Measurements from ENCODE around the gene CD68.
A peak's percentile ranks its signal among the peaks of the same experiment; 100 is the strongest.
"Not testable (repeated sequence)": the region's sequence is repeated elsewhere in the genome, so short reads cannot be mapped to it uniquely, and the experiment has no call there.

The CD68 gene

DNA sequence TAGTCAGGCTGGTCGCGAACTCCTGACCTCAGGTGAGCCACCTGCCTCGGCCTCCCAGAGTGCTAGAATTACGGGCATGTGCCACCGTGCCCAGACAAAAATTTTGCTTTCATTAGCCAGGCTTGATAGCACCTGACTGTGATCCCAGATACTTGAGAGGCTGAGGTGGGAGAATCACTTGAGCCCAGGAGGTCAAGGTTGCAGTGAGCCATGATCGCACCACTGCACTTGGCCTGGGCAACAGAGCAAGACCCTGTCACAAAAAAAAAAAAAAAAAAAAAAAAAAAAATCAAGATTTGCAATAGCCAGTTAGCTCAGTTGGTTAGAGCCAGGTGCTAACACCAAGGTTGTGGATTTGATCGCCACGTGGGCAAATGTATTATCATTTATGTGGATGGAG, 41.4 kb downstream of the CD68 start:
- TF ChIP-seq, protein P1, sequence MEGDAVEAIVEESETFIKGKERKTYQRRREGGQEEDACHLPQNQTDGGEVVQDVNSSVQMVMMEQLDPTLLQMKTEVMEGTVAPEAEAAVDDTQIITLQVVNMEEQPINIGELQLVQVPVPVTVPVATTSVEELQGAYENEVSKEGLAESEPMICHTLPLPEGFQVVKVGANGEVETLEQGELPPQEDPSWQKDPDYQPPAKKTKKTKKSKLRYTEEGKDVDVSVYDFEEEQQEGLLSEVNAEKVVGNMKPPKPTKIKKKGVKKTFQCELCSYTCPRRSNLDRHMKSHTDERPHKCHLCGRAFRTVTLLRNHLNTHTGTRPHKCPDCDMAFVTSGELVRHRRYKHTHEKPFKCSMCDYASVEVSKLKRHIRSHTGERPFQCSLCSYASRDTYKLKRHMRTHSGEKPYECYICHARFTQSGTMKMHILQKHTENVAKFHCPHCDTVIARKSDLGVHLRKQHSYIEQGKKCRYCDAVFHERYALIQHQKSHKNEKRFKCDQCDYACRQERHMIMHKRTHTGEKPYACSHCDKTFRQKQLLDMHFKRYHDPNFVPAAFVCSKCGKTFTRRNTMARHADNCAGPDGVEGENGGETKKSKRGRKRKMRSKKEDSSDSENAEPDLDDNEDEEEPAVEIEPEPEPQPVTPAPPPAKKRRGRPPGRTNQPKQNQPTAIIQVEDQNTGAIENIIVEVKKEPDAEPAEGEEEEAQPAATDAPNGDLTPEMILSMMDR (IDR thresholded peaks at IDR 0.05; ENCODE audit: low read depth, low read length): no peak
- TF ChIP-seq, protein P2, sequence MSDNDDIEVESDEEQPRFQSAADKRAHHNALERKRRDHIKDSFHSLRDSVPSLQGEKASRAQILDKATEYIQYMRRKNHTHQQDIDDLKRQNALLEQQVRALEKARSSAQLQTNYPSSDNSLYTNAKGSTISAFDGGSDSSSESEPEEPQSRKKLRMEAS (IDR thresholded peaks at IDR 0.05; ENCODE audit: low read depth, low read length): no peak
- TF ChIP-seq MYC (IDR thresholded peaks at IDR 0.05; ENCODE audit: low read depth, low read length): no peak
- no peak for TF ChIP-seq POLR2A (IDR thresholded peaks at IDR 0.05; ENCODE audit: extremely low read depth, insufficient read length)
- DNase-seq (ENCODE audit: low read depth): no peak
- H3K4me3 ChIP-seq (ENCODE audit: low read depth, low read length): no peak overlapping the region

DNA sequence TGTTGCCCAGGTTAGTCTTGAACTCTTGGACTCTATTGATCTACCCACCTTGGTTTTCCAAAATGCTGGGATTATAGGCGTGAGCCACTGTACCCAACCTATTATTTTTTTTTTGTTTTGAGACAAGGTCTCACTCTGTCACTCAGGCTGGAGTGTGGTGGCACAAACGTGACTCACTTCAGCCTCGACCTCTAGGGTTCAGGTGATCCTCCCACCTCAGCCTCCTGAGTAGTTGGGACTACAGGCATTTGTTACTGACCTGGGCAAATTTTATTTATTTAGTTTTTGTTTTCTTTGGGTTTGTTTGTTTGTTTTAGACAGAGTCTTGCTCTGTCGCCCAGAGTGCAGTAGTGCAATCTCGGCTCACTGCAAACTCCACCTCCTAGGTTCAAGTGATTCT, 44.2 kb downstream of the CD68 start:
- no peak for DNase-seq (ENCODE audit: low read depth)
- TF ChIP-seq POLR2A (IDR thresholded peaks at IDR 0.05; ENCODE audit: extremely low read depth, insufficient read length): no peak
- TF ChIP-seq, protein P1 (IDR thresholded peaks at IDR 0.05; ENCODE audit: low read depth, low read length): no peak
- no peak for TF ChIP-seq MYC (IDR thresholded peaks at IDR 0.05; ENCODE audit: low read depth, low read length)
- TF ChIP-seq, protein P2 (IDR thresholded peaks at IDR 0.05; ENCODE audit: low read depth, low read length): no peak
- no peak overlapping the region for H3K4me3 ChIP-seq (ENCODE audit: low read depth, low read length)

DNA sequence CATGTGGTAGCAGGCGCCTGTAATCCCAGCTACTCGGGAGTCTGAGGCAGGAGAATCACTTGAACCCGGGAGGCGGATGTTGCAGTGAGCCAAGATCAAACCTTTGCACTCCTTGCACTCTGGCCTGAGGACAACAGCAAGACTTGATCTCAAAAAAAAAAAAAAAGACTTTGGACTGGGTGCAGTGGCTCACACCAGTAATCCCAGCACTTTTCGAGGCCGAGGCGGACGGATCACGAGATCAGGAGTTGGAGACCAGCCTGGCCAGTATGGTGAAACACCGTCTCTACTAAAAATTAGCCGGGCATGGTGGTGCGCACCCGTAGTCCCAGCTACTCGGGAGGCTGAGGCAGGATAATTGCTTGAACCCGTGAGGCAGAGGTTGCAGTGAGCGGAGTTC, 46.3 kb downstream of the CD68 start:
- not testable (repeated sequence) for H3K4me3 ChIP-seq (ENCODE audit: low read depth, low read length); DNase-seq (ENCODE audit: low read depth)

DNA sequence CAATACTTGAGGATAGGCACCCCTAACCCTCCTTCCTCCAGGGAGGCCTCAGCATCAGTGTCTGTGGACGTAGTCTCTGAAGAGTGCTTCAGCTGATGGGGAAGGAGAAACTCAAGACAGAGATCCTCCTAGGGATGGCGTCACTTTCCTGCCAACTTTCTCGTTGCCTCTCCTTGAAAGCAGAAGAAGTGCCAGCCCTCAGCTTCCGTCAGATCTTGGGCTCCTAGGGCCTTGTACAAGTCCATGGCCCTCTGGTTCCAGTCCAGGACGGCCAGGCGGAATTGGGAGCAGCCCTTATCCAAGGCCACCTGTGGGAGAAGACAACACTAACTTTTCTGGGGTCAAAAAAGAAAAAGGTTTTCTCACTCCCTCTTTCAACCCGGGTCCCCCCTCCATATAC, 46.9 kb downstream of the CD68 start:
- no peak overlapping the region for H3K4me3 ChIP-seq (ENCODE audit: low read depth, low read length)
- TF ChIP-seq, protein P2 (IDR thresholded peaks at IDR 0.05; ENCODE audit: low read depth, low read length): no peak
- TF ChIP-seq POLR2A (IDR thresholded peaks at IDR 0.05; ENCODE audit: extremely low read depth, insufficient read length) (no peak), MYC (IDR thresholded peaks at IDR 0.05; ENCODE audit: low read depth, low read length) (no peak)
- TF ChIP-seq, protein P1 (IDR thresholded peaks at IDR 0.05; ENCODE audit: low read depth, low read length): no peak
- no peak for DNase-seq (ENCODE audit: low read depth)

DNA sequence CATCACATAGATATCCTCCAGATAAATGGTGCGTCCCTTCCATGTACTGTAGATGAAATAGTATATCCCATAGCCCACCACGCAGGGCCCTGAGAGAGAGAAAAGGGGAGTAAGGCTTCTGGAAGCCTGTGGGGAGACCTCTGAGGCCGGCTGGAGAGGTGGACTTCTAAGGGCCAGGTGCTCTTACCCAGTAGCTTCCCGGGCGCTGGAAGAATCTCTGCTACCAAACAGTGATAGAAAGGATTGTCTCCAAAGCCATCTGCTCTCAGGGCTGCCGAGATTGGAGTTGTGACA, 47.5 kb downstream of the CD68 start:
- H3K4me3 ChIP-seq (ENCODE audit: low read depth, low read length): peak overlapping the region; percentile 50
- TF ChIP-seq, protein P1 (IDR thresholded peaks at IDR 0.05; ENCODE audit: low read depth, low read length): no peak
- TF ChIP-seq MYC (IDR thresholded peaks at IDR 0.05; ENCODE audit: low read depth, low read length): no peak
- TF ChIP-seq, protein P2 (IDR thresholded peaks at IDR 0.05; ENCODE audit: low read depth, low read length): no peak
- TF ChIP-seq POLR2A (IDR thresholded peaks at IDR 0.05; ENCODE audit: extremely low read depth, insufficient read length): no peak
- no peak for DNase-seq (ENCODE audit: low read depth)

- peak; percentile 89 for DNase-seq (ENCODE audit: low read depth)
- H3K4me3 ChIP-seq (ENCODE audit: low read depth, low read length): peak within 1 kb of the TSS; percentile 50
- TF ChIP-seq, protein P1 (IDR thresholded peaks at IDR 0.05; ENCODE audit: low read depth, low read length): no peak
- TF ChIP-seq POLR2A (IDR thresholded peaks at IDR 0.05; ENCODE audit: extremely low read depth, insufficient read length) (no peak), MYC (IDR thresholded peaks at IDR 0.05; ENCODE audit: low read depth, low read length) (no peak)
- TF ChIP-seq, protein P2 (IDR thresholded peaks at IDR 0.05; ENCODE audit: low read depth, low read length): no peak
These were observed 48.0 kb downstream of the CD68 start, which contains the start of gene SAT2 for GRCh38 chr17:7627250-7628121. Gene SAT2 (minus strand): TSS chr17:7627821. CDS start chr17:7627635, 186 bp downstream.

All from NB4 (cell line).